D721Med (cell line): ENCODE measurements around the gene SMARCD3.

Experiments used
- DNase-seq: peaks from one replicate; pipeline ENCODE4 v3.0.0; 2011; ENCODE audit warnings: low spot score; ENCODE audit not compliant: insufficient read length
- FAIRE-seq: peaks from 2 replicates; lab custom pipeline; 2011; peaks lifted over from hg19 to GRCh38; lab: Jason Lieb, UNC
- CTCF ChIP-seq: IDR thresholded peaks from 2 replicates; pipeline ENCODE4 v1.5.1; 2012; ENCODE audit warnings: mild to moderate bottlenecking, control low read depth; ENCODE audit not compliant: insufficient read depth; ENCODE audit errors: missing control alignments

Gene SMARCD3

DNA sequence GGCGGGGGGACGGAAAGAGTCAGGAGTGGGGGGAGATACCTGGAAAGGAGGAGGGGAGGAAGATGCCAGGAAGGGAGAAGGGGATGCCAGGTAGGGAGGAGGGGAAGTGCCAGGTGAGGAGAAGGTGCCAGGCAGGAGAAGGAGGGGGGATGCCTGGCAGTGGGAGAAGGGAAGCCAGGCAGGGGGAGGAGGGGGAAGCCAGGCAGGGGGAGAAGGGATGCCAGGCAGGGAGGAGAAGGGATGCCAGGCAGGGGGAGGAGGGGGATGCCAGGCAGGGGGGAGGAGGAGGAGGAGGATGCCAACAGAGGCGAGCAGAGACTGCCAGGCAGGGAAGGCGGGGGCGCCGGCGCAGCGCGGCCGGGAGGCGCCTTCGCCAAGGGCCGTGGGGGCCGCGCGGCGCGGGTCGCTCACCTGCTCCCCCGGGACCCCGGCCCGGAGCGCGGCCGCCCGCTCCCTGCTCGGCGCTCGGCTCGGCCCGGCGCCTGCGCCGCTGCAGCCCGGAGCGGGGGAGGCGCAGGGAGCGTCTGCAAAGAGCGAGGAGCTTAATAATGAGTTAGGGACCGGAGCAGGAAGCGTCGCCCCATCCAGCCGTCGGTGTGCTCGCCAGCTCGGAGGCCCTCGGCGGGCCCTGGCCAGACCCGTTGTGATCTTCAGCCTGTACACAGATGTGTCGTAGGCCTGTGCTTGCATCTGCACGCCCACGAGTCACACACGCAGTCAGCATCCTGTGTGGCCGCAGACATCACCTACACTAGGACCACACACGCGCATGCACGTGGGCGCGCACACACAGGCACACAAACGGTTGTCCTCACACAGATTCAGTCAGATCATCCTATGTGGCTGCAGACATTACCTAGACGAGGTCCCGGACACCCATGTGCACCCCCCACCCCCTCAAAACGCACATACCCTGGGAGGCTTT, 28.4 kb upstream of the SMARCD3 start:
- peak; percentile 78 for DNase-seq
- no peak for FAIRE-seq
- TF ChIP-seq CTCF = no peak

- no peak for TF ChIP-seq CTCF
- FAIRE-seq (no peak), DNase-seq (no peak)
Observed at GRCh38 chr7:151275813-151276577, 27.5 kb upstream of the SMARCD3 start.

- FAIRE-seq (no peak), DNase-seq (no peak)
- TF ChIP-seq CTCF = no peak
Observed at GRCh38 chr7:151274936-151275812, 26.7 kb upstream of the SMARCD3 start.

DNA sequence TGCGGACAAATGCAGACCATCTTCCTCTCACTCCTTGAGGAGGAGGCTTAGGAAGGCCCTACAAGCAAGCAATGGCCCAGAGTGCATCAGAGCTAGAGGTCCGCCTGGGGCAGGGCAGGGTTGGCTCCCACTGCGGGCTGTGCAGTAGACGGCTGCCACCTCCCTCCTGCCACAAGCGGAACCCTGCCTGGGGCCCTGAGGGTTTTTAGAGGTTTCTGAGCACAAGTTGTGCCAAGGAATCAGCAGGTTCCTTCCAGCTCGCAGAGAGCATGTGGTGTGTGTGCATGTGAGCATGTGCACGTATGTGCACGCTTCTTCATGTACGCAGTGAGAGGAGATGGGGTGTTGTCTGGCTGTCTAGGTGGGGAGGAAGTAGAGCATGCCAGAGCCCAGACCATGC, 25.9 kb upstream of the SMARCD3 start:
- FAIRE-seq (no peak), DNase-seq (no peak)
- no peak for TF ChIP-seq CTCF

GRCh38 chr7:151273651-151274390, 25.3 kb upstream of the SMARCD3 start:
- FAIRE-seq = no peak
- TF ChIP-seq CTCF = no peak
- DNase-seq = no peak

DNA sequence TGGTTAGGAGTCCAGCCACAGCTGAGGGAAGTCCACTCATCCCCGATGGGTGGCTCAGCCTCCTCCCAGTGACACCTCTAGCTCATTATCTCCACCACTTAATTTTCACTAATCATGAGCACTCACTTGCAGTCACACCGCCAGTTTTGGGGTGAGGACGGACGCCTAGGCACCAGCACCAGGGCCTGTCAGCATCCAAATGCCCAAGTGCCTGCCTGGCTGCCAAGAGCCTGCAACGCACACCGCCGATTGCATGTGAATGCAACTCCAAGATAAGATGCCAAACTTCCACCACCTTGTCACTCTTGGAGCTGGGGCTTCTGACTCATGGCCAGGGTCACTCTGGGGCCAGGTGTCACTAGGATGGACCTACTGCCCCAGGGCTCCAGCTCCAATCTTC, 24.4 kb upstream of the SMARCD3 start:
- no peak for DNase-seq
- FAIRE-seq = no peak
- TF ChIP-seq CTCF = no peak
